H1 (cell line): ENCODE results near the gene DLEC1. TPM values are rescaled to one million over a fixed set of nuclear protein-coding genes. Genes with fewer than 3 reads are reported as not detected.

ENCODE experiments used
- ATF2 ChIP-seq: IDR thresholded peaks from 2 replicates; pipeline ENCODE4 v1.6.1; 2012; ENCODE audit warnings: low read length, inconsistent platforms
- CHD2 ChIP-seq: IDR thresholded peaks from 2 replicates; pipeline ENCODE4 v1.6.1; 2012; ENCODE audit warnings: low read length, improper control_type of control experiment
- RBBP5 ChIP-seq: IDR thresholded peaks from 2 replicates; pipeline ENCODE4 v1.7.1; 2012; ENCODE audit warnings: low read depth, mild to moderate bottlenecking, inconsistent platforms, low read length, moderate library complexity, borderline replicate concordance
- SIN3A ChIP-seq, 2 experiments: IDR thresholded peaks in 1 of 2; conservative IDR thresholded peaks in 1 of 2; 2 replicates each; pipeline ENCODE4 v1.6.1; 2011 to 2012; ENCODE audit warnings: low read length in 2 of 2, improper control_type of control experiment in 1 of 2, low read depth in 1 of 2, mild to moderate bottlenecking in 1 of 2
- SIRT6 ChIP-seq: IDR thresholded peaks from one replicate; pipeline ENCODE4 v1.7.1; 2012; ENCODE audit warnings: low read length, inconsistent platforms
- TCF12 ChIP-seq: IDR thresholded peaks from 2 replicates; pipeline ENCODE4 v1.6.1; 2011; ENCODE audit warnings: low read depth, mild to moderate bottlenecking, low read length
- polyA plus RNA-seq, 7 experiments: library from polyadenylated mRNA; depleted of rRNA in 3 of 7; stranded (reverse) in 5 of 7; unstranded in 2 of 7; fragments of >200 nt in 5 of 7; fragments of 200-250 nt in 2 of 7; gene quantifications; 1 replicate in 5 of 7; 2 replicates in 1 of 7; 4 replicates in 1 of 7; pipeline versions ENCODE4 v1.2.1 to v1.2.3, GENCODE V29; 2011 to 2013; ENCODE audit warnings: missing spikeins in 2 of 7, mixed read lengths in 2 of 7
- total RNA-seq: library from RNA; stranded (reverse); fragmentation: NEBNext Ultra II Directional; extraction: Animal tissue kit (Norgen Biotek cat#: 25700); gene quantifications from 2 replicates; pipeline ENCODE4 v1.2.1, GENCODE V29; 2021
- TF ChIP-seq, protein P1 (sequence below): fragments of 300-600 bp; sonication (generic); IDR thresholded peaks from 2 replicates; pipeline ENCODE4 v1.7.1; 2012; ENCODE audit warnings: low read length, moderate library complexity, mild to moderate bottlenecking, inconsistent platforms; ENCODE audit not compliant: insufficient replicate concordance

The DLEC1 gene
- total and polyA plus RNA-seq, 2 of the 8 experiments (the other 6 are each of a cell fraction or from before 2014, with no cell fraction given): 0.26 to 0.76 TPM

DNA sequence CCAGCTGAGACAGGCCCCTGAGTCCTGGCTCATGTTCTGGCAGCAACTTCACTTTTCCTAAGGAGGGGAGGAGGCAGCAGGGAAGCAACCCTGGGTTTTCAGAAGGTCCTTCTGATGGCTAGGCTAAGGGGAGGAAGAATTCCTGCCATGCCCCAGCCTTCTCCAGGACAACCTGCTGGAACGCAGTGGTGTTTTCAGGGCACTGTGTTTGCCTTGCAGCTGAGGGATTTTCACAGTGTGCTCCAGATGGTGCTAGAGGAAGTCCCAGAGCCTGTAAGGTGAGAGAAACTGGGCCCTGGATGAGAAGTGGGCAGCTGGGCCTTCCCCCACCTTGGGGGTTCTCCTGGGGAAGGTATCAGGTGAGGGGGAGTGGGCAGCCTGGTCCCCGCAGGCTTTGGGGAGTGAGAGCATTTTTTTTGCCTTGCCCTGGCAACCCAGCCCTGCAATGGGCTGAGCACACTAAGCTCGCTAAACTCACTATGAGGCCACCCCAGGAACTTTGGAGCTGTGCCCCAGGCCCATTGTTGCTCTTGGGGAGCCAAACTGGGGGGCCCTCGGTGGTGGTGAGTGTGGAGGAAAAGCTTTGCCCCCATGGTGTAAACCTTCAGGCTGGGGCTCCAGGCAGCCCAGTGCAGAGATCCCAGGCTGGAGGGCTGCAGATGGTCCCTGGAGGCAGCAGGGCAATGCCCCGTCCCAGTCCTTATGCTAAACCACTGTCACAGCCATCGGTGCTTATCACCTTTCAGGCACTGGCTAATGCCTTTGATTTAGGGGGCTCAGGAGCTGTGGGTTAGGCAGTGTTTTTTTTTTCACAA, 56.9 kb downstream of the DLEC1 start (continued):
- TF ChIP-seq, protein P1, sequence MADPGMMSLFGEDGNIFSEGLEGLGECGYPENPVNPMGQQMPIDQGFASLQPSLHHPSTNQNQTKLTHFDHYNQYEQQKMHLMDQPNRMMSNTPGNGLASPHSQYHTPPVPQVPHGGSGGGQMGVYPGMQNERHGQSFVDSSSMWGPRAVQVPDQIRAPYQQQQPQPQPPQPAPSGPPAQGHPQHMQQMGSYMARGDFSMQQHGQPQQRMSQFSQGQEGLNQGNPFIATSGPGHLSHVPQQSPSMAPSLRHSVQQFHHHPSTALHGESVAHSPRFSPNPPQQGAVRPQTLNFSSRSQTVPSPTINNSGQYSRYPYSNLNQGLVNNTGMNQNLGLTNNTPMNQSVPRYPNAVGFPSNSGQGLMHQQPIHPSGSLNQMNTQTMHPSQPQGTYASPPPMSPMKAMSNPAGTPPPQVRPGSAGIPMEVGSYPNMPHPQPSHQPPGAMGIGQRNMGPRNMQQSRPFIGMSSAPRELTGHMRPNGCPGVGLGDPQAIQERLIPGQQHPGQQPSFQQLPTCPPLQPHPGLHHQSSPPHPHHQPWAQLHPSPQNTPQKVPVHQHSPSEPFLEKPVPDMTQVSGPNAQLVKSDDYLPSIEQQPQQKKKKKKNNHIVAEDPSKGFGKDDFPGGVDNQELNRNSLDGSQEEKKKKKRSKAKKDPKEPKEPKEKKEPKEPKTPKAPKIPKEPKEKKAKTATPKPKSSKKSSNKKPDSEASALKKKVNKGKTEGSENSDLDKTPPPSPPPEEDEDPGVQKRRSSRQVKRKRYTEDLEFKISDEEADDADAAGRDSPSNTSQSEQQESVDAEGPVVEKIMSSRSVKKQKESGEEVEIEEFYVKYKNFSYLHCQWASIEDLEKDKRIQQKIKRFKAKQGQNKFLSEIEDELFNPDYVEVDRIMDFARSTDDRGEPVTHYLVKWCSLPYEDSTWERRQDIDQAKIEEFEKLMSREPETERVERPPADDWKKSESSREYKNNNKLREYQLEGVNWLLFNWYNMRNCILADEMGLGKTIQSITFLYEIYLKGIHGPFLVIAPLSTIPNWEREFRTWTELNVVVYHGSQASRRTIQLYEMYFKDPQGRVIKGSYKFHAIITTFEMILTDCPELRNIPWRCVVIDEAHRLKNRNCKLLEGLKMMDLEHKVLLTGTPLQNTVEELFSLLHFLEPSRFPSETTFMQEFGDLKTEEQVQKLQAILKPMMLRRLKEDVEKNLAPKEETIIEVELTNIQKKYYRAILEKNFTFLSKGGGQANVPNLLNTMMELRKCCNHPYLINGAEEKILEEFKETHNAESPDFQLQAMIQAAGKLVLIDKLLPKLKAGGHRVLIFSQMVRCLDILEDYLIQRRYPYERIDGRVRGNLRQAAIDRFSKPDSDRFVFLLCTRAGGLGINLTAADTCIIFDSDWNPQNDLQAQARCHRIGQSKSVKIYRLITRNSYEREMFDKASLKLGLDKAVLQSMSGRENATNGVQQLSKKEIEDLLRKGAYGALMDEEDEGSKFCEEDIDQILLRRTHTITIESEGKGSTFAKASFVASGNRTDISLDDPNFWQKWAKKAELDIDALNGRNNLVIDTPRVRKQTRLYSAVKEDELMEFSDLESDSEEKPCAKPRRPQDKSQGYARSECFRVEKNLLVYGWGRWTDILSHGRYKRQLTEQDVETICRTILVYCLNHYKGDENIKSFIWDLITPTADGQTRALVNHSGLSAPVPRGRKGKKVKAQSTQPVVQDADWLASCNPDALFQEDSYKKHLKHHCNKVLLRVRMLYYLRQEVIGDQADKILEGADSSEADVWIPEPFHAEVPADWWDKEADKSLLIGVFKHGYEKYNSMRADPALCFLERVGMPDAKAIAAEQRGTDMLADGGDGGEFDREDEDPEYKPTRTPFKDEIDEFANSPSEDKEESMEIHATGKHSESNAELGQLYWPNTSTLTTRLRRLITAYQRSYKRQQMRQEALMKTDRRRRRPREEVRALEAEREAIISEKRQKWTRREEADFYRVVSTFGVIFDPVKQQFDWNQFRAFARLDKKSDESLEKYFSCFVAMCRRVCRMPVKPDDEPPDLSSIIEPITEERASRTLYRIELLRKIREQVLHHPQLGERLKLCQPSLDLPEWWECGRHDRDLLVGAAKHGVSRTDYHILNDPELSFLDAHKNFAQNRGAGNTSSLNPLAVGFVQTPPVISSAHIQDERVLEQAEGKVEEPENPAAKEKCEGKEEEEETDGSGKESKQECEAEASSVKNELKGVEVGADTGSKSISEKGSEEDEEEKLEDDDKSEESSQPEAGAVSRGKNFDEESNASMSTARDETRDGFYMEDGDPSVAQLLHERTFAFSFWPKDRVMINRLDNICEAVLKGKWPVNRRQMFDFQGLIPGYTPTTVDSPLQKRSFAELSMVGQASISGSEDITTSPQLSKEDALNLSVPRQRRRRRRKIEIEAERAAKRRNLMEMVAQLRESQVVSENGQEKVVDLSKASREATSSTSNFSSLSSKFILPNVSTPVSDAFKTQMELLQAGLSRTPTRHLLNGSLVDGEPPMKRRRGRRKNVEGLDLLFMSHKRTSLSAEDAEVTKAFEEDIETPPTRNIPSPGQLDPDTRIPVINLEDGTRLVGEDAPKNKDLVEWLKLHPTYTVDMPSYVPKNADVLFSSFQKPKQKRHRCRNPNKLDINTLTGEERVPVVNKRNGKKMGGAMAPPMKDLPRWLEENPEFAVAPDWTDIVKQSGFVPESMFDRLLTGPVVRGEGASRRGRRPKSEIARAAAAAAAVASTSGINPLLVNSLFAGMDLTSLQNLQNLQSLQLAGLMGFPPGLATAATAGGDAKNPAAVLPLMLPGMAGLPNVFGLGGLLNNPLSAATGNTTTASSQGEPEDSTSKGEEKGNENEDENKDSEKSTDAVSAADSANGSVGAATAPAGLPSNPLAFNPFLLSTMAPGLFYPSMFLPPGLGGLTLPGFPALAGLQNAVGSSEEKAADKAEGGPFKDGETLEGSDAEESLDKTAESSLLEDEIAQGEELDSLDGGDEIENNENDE: no peak
- TF ChIP-seq SIN3A (conservative IDR thresholded peaks at IDR 0.05 in 1 of 2, IDR thresholded peaks at IDR 0.05 in 1 of 2; ENCODE audit: low read depth in 1 of 2, low read length in 2 of 2): no peak
- TF ChIP-seq TCF12: no peak
- TF ChIP-seq CHD2: no peak
- TF ChIP-seq SIRT6: no peak
- TF ChIP-seq RBBP5: no peak
- no peak for TF ChIP-seq ATF2
